ENCODE measurements around the gene ZSWIM5. TPM values are rescaled to one million over a fixed set of nuclear protein-coding genes. Genes with fewer than 3 reads are reported as not detected.

ZSWIM5 gene
- total and polyA plus RNA-seq, 9 of the 15 experiments (the other 6 are each of a cell fraction or from before 2014, with no cell fraction given), result under 0.01 to 0.07 (median 0.03) TPM; not detected in 3

DNA sequence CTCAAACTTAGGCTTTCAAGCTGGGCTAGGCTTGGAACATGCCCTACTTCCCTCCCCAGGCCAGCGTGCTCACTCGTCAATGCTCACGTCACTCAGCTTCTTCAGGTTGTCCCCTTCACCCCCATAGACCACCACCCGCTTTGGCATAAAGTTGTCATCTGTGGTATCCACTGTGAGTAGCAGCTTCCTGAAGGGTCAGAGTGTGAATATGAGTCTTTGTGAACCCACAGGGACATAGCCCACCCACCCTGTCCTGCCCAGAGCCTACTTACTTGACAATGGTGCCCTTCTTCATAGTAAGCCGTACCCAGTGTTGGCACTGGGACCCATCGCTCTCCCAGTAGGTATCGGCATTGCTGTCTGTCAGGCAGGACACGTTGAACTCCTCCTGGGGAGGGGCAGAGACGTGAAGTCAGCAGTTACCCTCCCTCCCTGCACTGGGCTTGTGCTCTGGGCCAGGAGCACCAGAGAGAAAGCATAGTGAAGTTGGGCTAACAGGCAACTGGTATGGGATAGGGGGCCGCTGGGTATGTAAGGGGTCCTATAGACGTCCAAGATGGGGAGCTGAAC, 197.0 kb downstream of the ZSWIM5 start:
- ATAC-seq (no peak), FAIRE-seq (no peak), DNase-seq (ENCODE audit: extremely low read depth in 1 of 4, low spot score in 3 of 4) (no peak)
- Histone ChIP-seq H3K9me1 (ENCODE audit: control insufficient read depth, insufficient read depth, low read length) (peaks cover 6% of the 10 kb centered on the region), H3K4me3 (0 out of 2 replicates have a peak overlapping the region, but pooled peaks have one; percentile 86), H3K27me3 (ENCODE audit: control insufficient read depth in 2 of 2, insufficient read depth in 2 of 2, low read length in 2 of 2) (no peaks in the 10 kb centered on the region), H3K9me3 (replicated peaks; ENCODE audit: control insufficient read depth, insufficient read depth, low read depth, low read length) (no peaks in the 10 kb centered on the region), H3K9ac (ENCODE audit: insufficient read depth in 1 of 2, low read depth in 2 of 2, low read length in 2 of 2) (no peak overlapping the region), H4K20me1 (replicated peaks; ENCODE audit: control insufficient read depth, insufficient read depth, low read length) (peaks cover 12% of the 10 kb centered on the region; the same call in 1 of the 2 replicates), H3K27ac (ENCODE audit: extremely low read depth, low read depth, low read length) (no peak overlapping the region), H3K79me2 (ENCODE audit: control insufficient read depth, insufficient read depth, low read length) (peaks cover 41% of the 10 kb centered on the region), H2AFZ (ENCODE audit: low read depth, low read length) (no peak overlapping the region), H3K36me3 (ENCODE audit: control insufficient read depth, insufficient read depth, low read length) (peaks cover 71% of the 10 kb centered on the region), H3K4me1 (replicated peaks in 1 of 2; ENCODE audit: control insufficient read depth in 2 of 2, insufficient read depth in 2 of 2, low read length in 2 of 2) (peaks cover 28 to 33% of the 10 kb centered on the region in 2 experiments), H3K4me2 (ENCODE audit: insufficient read depth, low read length) (no peak overlapping the region)
- 90% methylated on average over 11 of the region's 11 CpGs for WGBS (ENCODE audit: insufficient coverage, low coverage, missing lambda C conversion rate)
- intact Hi-C loops (cut with micrococcal nuclease) (no loop called here), in situ Hi-C loops (cut with MboI) (no loop called here)
- ChIA-PET CTCF (ENCODE audit: low intra/inter-chr PET ratio) (no interaction called here), POLR2A (interaction anchor here (0.6 to 6.2 kb wide), 3 partner anchors 9 to 185 kb away, joined by 4 to 54 read pairs (median 17); partner anchors contain the start of gene EIF2B3)
- BruUV-seq (replicated peaks), result no TSS peak
- no peak for TF ChIP-seq POLR2AphosphoS2 (IDR thresholded peaks at IDR 0.05; ENCODE audit: low read length)
- no peak for TF ChIP-seq MEF2A (IDR thresholded peaks at IDR 0.05; ENCODE audit: control insufficient read depth, low read depth, low read length)
- no peak for TF ChIP-seq CHD2 (IDR thresholded peaks at IDR 0.05; ENCODE audit: low read depth, low read length)
- TF ChIP-seq, protein P1, sequence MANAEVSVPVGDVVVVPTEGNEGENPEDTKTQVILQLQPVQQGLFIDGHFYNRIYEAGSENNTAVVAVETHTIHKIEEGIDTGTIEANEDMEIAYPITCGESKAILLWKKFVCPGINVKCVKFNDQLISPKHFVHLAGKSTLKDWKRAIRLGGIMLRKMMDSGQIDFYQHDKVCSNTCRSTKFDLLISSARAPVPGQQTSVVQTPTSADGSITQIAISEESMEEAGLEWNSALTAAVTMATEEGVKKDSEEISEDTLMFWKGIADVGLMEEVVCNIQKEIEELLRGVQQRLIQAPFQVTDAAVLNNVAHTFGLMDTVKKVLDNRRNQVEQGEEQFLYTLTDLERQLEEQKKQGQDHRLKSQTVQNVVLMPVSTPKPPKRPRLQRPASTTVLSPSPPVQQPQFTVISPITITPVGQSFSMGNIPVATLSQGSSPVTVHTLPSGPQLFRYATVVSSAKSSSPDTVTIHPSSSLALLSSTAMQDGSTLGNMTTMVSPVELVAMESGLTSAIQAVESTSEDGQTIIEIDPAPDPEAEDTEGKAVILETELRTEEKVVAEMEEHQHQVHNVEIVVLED (CRISPR knock-in tag; IDR thresholded peaks at IDR 0.05), result no peak
- TF ChIP-seq ZNF174 (CRISPR knock-in tag; IDR thresholded peaks at IDR 0.05), result no peak
- TF ChIP-seq ZKSCAN3 (CRISPR knock-in tag; IDR thresholded peaks at IDR 0.05), result no peak
- no peak for TF ChIP-seq FOXP1 (CRISPR knock-in tag; IDR thresholded peaks at IDR 0.05)
- no peak for TF ChIP-seq KHSRP (IDR thresholded peaks at IDR 0.05)
- TF ChIP-seq, protein P2, sequence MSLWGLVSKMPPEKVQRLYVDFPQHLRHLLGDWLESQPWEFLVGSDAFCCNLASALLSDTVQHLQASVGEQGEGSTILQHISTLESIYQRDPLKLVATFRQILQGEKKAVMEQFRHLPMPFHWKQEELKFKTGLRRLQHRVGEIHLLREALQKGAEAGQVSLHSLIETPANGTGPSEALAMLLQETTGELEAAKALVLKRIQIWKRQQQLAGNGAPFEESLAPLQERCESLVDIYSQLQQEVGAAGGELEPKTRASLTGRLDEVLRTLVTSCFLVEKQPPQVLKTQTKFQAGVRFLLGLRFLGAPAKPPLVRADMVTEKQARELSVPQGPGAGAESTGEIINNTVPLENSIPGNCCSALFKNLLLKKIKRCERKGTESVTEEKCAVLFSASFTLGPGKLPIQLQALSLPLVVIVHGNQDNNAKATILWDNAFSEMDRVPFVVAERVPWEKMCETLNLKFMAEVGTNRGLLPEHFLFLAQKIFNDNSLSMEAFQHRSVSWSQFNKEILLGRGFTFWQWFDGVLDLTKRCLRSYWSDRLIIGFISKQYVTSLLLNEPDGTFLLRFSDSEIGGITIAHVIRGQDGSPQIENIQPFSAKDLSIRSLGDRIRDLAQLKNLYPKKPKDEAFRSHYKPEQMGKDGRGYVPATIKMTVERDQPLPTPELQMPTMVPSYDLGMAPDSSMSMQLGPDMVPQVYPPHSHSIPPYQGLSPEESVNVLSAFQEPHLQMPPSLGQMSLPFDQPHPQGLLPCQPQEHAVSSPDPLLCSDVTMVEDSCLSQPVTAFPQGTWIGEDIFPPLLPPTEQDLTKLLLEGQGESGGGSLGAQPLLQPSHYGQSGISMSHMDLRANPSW (CRISPR knock-in tag; IDR thresholded peaks at IDR 0.05), result no peak
- no peak for TF ChIP-seq CCNT2 (IDR thresholded peaks at IDR 0.05; ENCODE audit: borderline replicate concordance, extremely low read depth, insufficient read length, low read depth, low read length)
- TF ChIP-seq, protein P3, sequence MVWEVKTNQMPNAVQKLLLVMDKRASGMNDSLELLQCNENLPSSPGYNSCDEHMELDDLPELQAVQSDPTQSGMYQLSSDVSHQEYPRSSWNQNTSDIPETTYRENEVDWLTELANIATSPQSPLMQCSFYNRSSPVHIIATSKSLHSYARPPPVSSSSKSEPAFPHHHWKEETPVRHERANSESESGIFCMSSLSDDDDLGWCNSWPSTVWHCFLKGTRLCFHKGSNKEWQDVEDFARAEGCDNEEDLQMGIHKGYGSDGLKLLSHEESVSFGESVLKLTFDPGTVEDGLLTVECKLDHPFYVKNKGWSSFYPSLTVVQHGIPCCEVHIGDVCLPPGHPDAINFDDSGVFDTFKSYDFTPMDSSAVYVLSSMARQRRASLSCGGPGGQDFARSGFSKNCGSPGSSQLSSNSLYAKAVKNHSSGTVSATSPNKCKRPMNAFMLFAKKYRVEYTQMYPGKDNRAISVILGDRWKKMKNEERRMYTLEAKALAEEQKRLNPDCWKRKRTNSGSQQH (CRISPR knock-in tag; IDR thresholded peaks at IDR 0.05), result no peak
- no peak for TF ChIP-seq TRIM24 (IDR thresholded peaks at IDR 0.05)
- no peak for TF ChIP-seq RBM39 (optimal IDR thresholded peaks at IDR 0.05; ENCODE audit: low read depth, low read length)
- no peak for TF ChIP-seq ZFP1 (CRISPR knock-in tag; IDR thresholded peaks at IDR 0.05)
- TF ChIP-seq SMARCB1 (IDR thresholded peaks at IDR 0.05; ENCODE audit: insufficient read length, low read depth), result no peak
- no peak for TF ChIP-seq ATF7 (IDR thresholded peaks at IDR 0.05)
- TF ChIP-seq, protein P4, sequence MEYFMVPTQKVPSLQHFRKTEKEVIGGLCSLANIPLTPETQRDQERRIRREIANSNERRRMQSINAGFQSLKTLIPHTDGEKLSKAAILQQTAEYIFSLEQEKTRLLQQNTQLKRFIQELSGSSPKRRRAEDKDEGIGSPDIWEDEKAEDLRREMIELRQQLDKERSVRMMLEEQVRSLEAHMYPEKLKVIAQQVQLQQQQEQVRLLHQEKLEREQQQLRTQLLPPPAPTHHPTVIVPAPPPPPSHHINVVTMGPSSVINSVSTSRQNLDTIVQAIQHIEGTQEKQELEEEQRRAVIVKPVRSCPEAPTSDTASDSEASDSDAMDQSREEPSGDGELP (CRISPR knock-in tag; IDR thresholded peaks at IDR 0.05; ENCODE audit: borderline replicate concordance), result no peak
- no peak for TF ChIP-seq ZBED1 (IDR thresholded peaks at IDR 0.05)
